ENCODE measurements around the gene STON2.
A peak's percentile ranks its signal among the peaks of the same experiment; 100 is the strongest.

Gene STON2

DNA sequence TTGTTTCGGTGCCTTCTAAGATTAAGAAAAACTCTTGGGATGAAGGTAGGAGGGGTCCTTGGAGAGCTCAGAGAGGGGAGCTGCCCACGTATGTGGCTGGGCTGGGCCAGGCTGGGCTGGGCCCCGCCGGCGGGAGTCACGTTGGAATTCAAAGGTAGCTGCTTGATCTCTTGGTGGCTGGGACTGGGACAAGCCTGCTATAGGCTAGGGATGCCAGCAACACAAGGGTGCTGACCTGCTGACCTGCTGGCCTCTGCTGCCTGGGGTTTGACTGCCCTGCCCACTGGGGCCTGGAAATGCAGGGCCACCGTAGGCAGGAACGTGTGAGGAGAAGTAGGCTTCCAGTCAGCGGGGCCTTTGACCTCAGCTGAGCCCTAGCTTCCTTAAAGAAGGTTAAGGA is 126.6 kb downstream of the STON2 start:
- Histone ChIP-seq H3K23ac (ENCODE audit: low read length) (no peak overlapping the region), H3K4me2 (ENCODE audit: low read length) (no peak overlapping the region), H3K4ac (ENCODE audit: low read depth, low read length) (no peak overlapping the region), H3K79me1 (ENCODE audit: low read length) (peaks cover 2% of the 10 kb centered on the region), H3K79me2 (ENCODE audit: control insufficient read depth, insufficient read depth, low read length) (no peaks in the 10 kb centered on the region), H2BK15ac (replicated peaks; ENCODE audit: low read depth) (no peak overlapping the region), H4K8ac (ENCODE audit: low read depth, low read length) (no peak overlapping the region), H3K36me3 (ENCODE audit: control insufficient read depth, insufficient read depth, low read length) (no peaks in the 10 kb centered on the region), H3K27ac (ENCODE audit: low read depth, low read length) (no peak overlapping the region), H3K4me3 (ENCODE audit: low read length) (no peak overlapping the region), H2AK5ac (ENCODE audit: low read length) (no peak overlapping the region), H2BK120ac (ENCODE audit: low read depth, low read length) (no peak overlapping the region), H3K9ac (ENCODE audit: low read length) (no peak overlapping the region), H4K5ac (ENCODE audit: low read length) (no peak overlapping the region), H3K18ac (ENCODE audit: low read length) (no peak overlapping the region), H3K56ac (ENCODE audit: low read length) (no peak overlapping the region), H2BK5ac (ENCODE audit: low read length) (no peak overlapping the region), H3K27me3 (ENCODE audit: insufficient read depth, low read length, poor library complexity) (no peaks in the 10 kb centered on the region), H3K4me1 (ENCODE audit: control insufficient read depth, low read depth, low read length) (no peaks in the 10 kb centered on the region)
- no CpG with 5 or more reads among the region's 9 CpGs for WGBS (ENCODE audit: extremely low coverage, insufficient coverage, low lambda C conversion rate)
- peak; percentile 33 for DNase-seq

DNA sequence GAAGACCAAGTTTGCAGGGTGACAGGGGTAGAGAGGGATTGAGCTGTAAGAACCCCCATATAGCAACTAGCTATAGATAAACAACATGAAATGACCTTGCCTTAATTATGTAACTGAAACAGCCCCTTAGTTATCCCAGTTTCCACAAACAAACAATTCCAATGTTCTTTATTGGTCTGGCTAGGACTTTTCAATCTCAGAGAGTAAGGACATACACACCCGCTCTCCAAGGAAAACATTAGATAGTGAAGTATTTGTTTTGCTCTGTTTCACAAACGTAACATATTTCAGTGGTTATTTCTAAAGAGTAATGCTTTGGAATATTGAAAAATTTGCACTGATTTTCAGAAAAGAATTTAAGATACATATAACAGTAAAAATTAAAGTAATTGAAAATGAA is 127.8 kb downstream of the STON2 start:
- no peak for DNase-seq
- no peaks in the 10 kb centered on the region for H3K27me3 ChIP-seq (ENCODE audit: insufficient read depth, low read length, poor library complexity)
- H3K79me1 ChIP-seq (ENCODE audit: low read length): peaks cover 2% of the 10 kb centered on the region
- H2BK5ac ChIP-seq (ENCODE audit: low read length): no peak overlapping the region
- no peak overlapping the region for H4K5ac ChIP-seq (ENCODE audit: low read length)
- H4K8ac ChIP-seq (ENCODE audit: low read depth, low read length): no peak overlapping the region
- peaks cover 3% of the 10 kb centered on the region for H3K4me1 ChIP-seq (ENCODE audit: control insufficient read depth, low read depth, low read length)
- no peak overlapping the region for H3K18ac ChIP-seq (ENCODE audit: low read length)
- no peak overlapping the region for H3K27ac ChIP-seq (ENCODE audit: low read depth, low read length)
- no CpG with 5 or more reads among the region's 2 CpGs for WGBS (ENCODE audit: extremely low coverage, insufficient coverage, low lambda C conversion rate)
- H3K23ac ChIP-seq (ENCODE audit: low read length): no peak overlapping the region
- H3K9ac ChIP-seq (ENCODE audit: low read length): no peak overlapping the region
- no peak overlapping the region for H2BK15ac ChIP-seq (replicated peaks; ENCODE audit: low read depth)
- H3K4ac ChIP-seq (ENCODE audit: low read depth, low read length): no peak overlapping the region
- no peak overlapping the region for H2AK5ac ChIP-seq (ENCODE audit: low read length)
- H3K4me3 ChIP-seq (ENCODE audit: low read length): no peak overlapping the region
- H2BK120ac ChIP-seq (ENCODE audit: low read depth, low read length): no peak overlapping the region
- H3K4me2 ChIP-seq (ENCODE audit: low read length): no peak overlapping the region
- no peak overlapping the region for H3K56ac ChIP-seq (ENCODE audit: low read length)
- H3K79me2 ChIP-seq (ENCODE audit: control insufficient read depth, insufficient read depth, low read length): no peaks in the 10 kb centered on the region
- H3K36me3 ChIP-seq (ENCODE audit: control insufficient read depth, insufficient read depth, low read length): no peaks in the 10 kb centered on the region

DNA sequence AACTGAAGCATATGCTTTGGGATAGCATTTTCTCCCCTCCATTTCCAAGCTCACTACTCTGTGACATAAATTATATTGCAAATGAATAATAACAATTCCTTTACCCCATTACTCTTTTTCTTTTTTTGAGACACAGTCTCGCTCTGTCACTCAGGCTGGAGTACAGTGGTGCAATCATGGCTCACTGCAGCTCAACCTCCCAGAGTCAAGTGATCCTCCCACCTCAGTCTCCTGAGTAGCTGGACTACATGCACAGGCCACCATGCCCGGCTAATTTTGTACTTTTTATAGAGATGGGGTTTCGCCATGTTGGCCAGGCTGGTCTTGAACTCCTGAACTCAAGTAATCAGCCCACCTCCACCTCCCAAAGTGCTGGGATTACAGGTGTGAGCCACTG is 130.1 kb downstream of the STON2 start:
- Histone ChIP-seq H3K4me2 (ENCODE audit: low read length) (no peak overlapping the region), H3K4me3 (ENCODE audit: low read length) (no peak overlapping the region), H3K4ac (ENCODE audit: low read depth, low read length) (peak overlapping the region; percentile 36), H3K79me1 (ENCODE audit: low read length) (peaks cover 2% of the 10 kb centered on the region), H2BK120ac (ENCODE audit: low read depth, low read length) (no peak overlapping the region), H3K56ac (ENCODE audit: low read length) (no peak overlapping the region), H3K36me3 (ENCODE audit: control insufficient read depth, insufficient read depth, low read length) (no peaks in the 10 kb centered on the region), H4K5ac (ENCODE audit: low read length) (no peak overlapping the region), H3K23ac (ENCODE audit: low read length) (no peak overlapping the region), H4K8ac (ENCODE audit: low read depth, low read length) (no peak overlapping the region), H3K27me3 (ENCODE audit: insufficient read depth, low read length, poor library complexity) (no peaks in the 10 kb centered on the region), H2BK5ac (ENCODE audit: low read length) (no peak overlapping the region), H3K4me1 (ENCODE audit: control insufficient read depth, low read depth, low read length) (peaks cover 3% of the 10 kb centered on the region), H3K9ac (ENCODE audit: low read length) (no peak overlapping the region), H3K18ac (ENCODE audit: low read length) (no peak overlapping the region), H3K79me2 (ENCODE audit: control insufficient read depth, insufficient read depth, low read length) (no peaks in the 10 kb centered on the region), H2BK15ac (replicated peaks; ENCODE audit: low read depth) (no peak overlapping the region), H3K27ac (ENCODE audit: low read depth, low read length) (no peak overlapping the region), H2AK5ac (ENCODE audit: low read length) (no peak overlapping the region)
- no CpG with 5 or more reads among the region's 3 CpGs for WGBS (ENCODE audit: extremely low coverage, insufficient coverage, low lambda C conversion rate)
- DNase-seq: no peak

DNA sequence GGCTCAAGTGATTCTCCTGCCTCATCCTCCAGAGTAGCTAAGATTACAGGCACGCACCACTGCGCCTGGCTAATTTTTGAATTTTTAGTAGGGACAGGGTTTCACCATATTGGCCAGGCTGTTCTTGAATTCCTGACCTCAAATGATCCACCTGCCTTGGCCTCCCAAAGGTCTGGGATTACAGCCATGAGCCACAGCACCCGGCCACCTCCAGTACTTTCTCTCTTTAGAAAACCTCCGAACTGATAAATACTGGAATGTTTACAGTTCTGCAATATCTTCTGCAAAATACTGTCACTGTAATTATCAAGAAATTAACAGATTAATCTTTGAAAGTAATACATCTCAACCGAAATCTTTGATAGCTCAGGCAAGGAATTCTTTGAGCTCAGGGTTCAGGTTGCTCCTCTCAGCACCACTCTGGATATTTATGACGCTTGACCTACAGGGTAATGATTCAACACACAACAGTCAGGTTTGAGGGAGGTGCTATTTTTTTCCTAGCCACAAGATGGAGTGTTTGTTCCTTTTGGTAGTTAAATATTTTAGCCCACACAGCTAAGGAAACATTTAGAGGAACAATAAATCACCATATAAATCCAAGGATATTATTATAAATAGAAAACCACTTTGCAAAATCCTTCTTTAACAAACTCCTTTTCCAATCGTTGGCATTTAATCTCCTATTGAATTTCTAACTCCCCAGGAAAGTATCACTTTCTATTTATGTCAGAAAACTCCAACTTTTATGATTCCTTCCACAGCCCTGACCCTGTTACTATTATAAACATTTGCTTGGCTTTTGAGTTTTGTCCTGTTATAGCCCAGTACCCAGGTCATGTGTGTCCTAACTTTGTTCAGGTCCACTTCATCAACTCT is 130.8 kb downstream of the STON2 start:
- H3K27ac ChIP-seq (ENCODE audit: low read depth, low read length): no peak overlapping the region
- H2AK5ac ChIP-seq (ENCODE audit: low read length): no peak overlapping the region
- no peak overlapping the region for H3K4me3 ChIP-seq (ENCODE audit: low read length)
- peak overlapping the region; percentile 45 for H2BK15ac ChIP-seq (replicated peaks; ENCODE audit: low read depth)
- no peak overlapping the region for H2BK5ac ChIP-seq (ENCODE audit: low read length)
- H4K8ac ChIP-seq (ENCODE audit: low read depth, low read length): no peak overlapping the region
- H3K79me1 ChIP-seq (ENCODE audit: low read length): peaks cover 2% of the 10 kb centered on the region
- H3K36me3 ChIP-seq (ENCODE audit: control insufficient read depth, insufficient read depth, low read length): no peaks in the 10 kb centered on the region
- WGBS (ENCODE audit: extremely low coverage, insufficient coverage, low lambda C conversion rate): no CpG with 5 or more reads among the region's 7 CpGs
- no peaks in the 10 kb centered on the region for H3K27me3 ChIP-seq (ENCODE audit: insufficient read depth, low read length, poor library complexity)
- H3K9ac ChIP-seq (ENCODE audit: low read length): no peak overlapping the region
- H3K4me1 ChIP-seq (ENCODE audit: control insufficient read depth, low read depth, low read length): peaks cover 3% of the 10 kb centered on the region
- no peak overlapping the region for H3K23ac ChIP-seq (ENCODE audit: low read length)
- no peak overlapping the region for H3K56ac ChIP-seq (ENCODE audit: low read length)
- no peak overlapping the region for H3K4me2 ChIP-seq (ENCODE audit: low read length)
- DNase-seq: peak; percentile 85
- H3K4ac ChIP-seq (ENCODE audit: low read depth, low read length): peak overlapping the region; percentile 36
- H3K79me2 ChIP-seq (ENCODE audit: control insufficient read depth, insufficient read depth, low read length): no peaks in the 10 kb centered on the region
- H2BK120ac ChIP-seq (ENCODE audit: low read depth, low read length): no peak overlapping the region
- no peak overlapping the region for H3K18ac ChIP-seq (ENCODE audit: low read length)
- H4K5ac ChIP-seq (ENCODE audit: low read length): no peak overlapping the region

DNA sequence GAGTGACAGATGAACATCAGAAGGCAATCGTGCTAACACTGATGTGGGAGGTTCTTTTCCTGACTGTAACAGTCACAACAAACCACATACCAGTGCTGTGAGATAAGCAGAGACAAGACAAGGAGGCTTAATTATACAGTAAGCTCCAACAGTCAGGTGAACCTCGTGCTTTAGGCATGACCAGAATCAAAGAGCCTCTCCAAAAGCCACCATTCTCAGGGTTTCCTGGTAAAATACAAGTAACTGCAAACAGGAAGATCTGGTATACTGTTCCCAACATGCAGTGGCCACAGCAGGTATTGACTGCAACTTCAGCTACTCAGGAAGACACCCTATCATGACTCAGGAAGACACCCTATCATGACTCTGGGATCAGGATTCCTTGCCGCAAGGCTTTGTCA is 132.1 kb downstream of the STON2 start:
- Histone ChIP-seq H3K4me1 (ENCODE audit: control insufficient read depth, low read depth, low read length) (peaks cover 3% of the 10 kb centered on the region), H4K5ac (ENCODE audit: low read length) (no peak overlapping the region), H3K18ac (ENCODE audit: low read length) (peak overlapping the region; percentile 77), H3K9ac (ENCODE audit: low read length) (no peak overlapping the region), H3K4me2 (ENCODE audit: low read length) (no peak overlapping the region), H3K36me3 (ENCODE audit: control insufficient read depth, insufficient read depth, low read length) (no peaks in the 10 kb centered on the region), H3K4me3 (ENCODE audit: low read length) (no peak overlapping the region), H3K79me1 (ENCODE audit: low read length) (no peaks in the 10 kb centered on the region), H3K27me3 (ENCODE audit: insufficient read depth, low read length, poor library complexity) (no peaks in the 10 kb centered on the region), H2BK5ac (ENCODE audit: low read length) (no peak overlapping the region), H3K79me2 (ENCODE audit: control insufficient read depth, insufficient read depth, low read length) (no peaks in the 10 kb centered on the region), H3K27ac (ENCODE audit: low read depth, low read length) (peak overlapping the region; percentile 38), H3K23ac (ENCODE audit: low read length) (no peak overlapping the region), H3K56ac (ENCODE audit: low read length) (no peak overlapping the region), H4K8ac (ENCODE audit: low read depth, low read length) (no peak overlapping the region), H2BK120ac (ENCODE audit: low read depth, low read length) (no peak overlapping the region), H2BK15ac (replicated peaks; ENCODE audit: low read depth) (no peak overlapping the region), H2AK5ac (ENCODE audit: low read length) (no peak overlapping the region), H3K4ac (ENCODE audit: low read depth, low read length) (no peak overlapping the region)
- peak; percentile 93 for DNase-seq
- WGBS (ENCODE audit: extremely low coverage, insufficient coverage, low lambda C conversion rate): no CpG with 5 or more reads among the region's 3 CpGs

Data from mesendoderm (in vitro differentiated cells).